Activated CD4-positive, alpha-beta T cell treated with anti-CD3 and anti-CD28 coated beads for 1 hour (primary cell): ENCODE measurements around the gene ZNF148.
"Not testable (repeated sequence)": the region's sequence is repeated elsewhere in the genome, so short reads cannot be mapped to it uniquely, and the experiment has no call there.

Experiments used
- DNase-seq: peaks from one replicate; pipeline ENCODE4 v3.0.0-alpha.2; 2020

The ZNF148 gene, protein sequence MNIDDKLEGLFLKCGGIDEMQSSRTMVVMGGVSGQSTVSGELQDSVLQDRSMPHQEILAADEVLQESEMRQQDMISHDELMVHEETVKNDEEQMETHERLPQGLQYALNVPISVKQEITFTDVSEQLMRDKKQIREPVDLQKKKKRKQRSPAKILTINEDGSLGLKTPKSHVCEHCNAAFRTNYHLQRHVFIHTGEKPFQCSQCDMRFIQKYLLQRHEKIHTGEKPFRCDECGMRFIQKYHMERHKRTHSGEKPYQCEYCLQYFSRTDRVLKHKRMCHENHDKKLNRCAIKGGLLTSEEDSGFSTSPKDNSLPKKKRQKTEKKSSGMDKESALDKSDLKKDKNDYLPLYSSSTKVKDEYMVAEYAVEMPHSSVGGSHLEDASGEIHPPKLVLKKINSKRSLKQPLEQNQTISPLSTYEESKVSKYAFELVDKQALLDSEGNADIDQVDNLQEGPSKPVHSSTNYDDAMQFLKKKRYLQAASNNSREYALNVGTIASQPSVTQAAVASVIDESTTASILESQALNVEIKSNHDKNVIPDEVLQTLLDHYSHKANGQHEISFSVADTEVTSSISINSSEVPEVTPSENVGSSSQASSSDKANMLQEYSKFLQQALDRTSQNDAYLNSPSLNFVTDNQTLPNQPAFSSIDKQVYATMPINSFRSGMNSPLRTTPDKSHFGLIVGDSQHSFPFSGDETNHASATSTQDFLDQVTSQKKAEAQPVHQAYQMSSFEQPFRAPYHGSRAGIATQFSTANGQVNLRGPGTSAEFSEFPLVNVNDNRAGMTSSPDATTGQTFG

DNA sequence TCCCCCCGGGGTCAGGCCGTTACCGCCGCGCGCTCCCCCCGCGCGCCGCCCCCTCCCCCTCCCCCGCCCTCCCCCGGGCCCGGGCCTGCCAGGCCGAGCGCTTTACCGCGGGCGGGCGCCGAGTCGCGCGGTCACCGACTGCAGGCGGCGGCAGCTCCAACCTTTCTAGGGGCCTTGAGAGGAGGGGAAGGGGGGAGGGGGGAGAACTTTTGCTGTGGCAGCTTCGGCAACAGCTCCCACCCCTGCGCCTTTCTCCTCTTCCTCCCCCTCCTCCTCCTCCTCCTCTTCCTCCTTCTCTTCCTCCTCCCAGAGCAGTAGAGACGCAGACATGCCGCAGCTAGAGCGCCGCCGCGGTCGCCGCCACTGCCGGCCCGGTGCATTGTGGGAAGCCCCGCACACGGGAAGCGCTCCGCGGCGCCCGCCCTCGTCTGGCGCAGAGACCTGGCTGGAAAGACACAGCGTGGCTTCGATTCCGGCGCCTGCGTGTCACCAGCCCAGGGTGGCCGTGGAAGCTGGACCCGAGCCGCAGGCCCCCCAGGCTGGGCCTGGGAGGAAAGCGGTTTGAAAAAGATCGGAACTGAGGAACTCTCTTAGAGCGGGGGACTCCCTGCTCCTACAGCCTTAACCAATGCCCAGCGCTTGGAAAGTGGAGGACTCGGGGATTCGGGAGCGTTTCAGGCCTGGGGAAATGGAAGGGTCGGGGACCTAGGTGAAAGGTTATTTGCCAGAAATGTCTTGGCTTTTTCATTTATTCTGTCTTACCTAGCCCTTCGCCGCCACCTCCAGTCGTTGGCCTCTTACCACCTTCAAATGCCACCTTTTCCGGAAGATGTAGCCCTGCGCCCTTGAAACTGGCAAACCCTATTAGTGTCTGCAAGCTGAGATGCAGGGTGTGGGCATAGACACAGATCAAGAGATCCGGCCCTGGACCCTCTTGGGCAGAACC, at the start of gene ZNF148:
Gene ZNF148, minus strand, starts transcription at position 330 of the 946 bp plus-strand sequence. CDS start 61,685 bp downstream, outside the sequence.
- peak; percentile 85 for DNase-seq

DNA sequence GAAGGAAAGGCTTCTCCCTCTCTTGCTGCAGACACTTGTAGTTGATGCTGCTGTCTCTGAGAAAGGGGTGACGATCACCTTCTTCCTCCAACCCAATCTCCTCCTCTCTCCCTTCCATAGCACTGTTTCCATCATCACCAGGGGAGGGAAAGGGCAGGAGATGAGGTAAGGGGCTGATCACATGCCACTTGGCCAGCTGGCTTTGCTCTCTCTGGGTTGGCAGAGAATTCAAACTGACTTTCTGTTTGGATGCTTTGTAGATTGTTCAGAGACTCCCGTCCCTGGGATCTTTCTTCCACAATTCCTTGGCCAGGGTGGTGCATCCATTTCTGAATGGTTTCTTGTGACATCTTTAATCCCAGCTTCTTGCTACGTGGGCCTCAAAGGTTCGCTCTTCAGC, 43.2 kb upstream of the ZNF148 start:
- DNase-seq: no peak

DNA sequence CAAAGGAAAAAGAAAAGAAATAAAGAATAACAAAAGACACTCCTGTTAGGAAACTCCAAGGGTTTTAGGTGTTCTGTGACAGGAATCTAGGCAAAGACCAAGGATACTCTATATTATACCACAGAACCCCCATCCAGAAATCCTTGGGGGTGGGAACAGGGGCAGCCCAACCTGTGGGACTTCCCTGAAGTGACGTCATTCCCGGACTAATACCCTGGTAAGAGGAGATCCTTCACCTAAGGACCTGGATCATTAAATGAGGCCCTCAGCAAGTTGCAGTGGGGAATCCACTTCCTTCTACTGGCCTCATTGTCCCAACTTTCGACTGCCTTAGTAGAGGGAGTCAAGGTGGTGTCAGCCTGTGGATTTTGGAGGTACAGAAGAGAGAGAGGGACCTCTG, 41.1 kb upstream of the ZNF148 start:
- DNase-seq: no peak

DNA sequence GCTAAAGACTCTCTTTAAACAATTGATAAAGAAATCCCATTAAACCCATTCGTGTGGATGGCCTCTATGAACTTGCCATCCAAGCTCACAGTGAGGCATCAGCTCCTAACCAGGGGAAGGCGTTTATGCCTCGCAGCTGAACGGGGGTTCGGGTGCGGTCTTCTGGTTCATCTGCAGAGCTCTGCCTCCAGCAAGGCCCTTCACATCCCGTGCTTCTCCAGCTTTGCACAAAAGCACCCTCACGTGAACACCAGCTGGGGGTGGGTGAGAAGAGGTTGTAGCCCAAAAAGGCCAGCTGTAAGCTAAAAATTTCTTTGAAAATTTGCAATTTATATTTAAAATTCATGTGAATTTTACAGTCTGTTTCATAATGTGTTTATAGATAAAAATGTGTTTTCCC, 39.5 kb upstream of the ZNF148 start:
- DNase-seq: no peak

DNA sequence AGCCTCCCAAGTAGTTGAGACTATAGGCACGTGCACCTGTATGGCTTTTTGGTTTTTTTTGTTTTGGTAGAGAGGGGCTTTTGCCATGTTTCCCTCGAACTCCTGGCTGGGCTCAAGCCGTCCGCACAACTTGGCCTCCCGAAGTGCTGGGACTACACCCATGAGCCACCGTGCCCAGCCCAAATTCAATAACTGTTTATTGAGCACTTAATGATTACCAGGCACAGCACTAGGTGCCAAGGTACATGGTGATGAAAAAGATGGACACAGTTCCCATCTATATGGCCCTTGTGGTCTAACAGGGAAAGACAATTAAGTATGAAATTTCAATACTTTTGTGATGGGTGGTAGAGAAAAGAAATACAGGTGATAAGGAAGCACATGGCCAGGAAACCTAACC, 35.8 kb upstream of the ZNF148 start:
- DNase-seq: no peak

DNA sequence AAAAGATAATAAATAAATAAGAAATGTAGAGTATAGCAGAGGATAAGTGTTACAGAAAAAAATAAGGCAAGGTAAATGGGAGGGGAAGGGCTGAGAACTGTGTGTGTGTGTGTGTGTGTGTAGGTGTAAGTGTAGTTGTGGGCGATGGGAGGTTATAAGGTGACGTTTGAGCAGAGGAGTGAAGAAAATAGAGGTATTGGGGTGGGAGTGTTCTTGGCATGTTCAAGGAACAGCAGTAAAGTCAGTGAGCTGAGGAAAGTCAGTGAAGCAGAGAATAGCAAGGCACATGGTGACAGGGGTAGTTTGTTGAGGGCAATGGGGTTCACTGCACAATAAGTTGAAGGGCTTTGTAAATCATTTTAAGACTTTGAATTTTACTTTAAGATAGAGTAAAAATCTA, 30.9 kb upstream of the ZNF148 start:
- no peak for DNase-seq

DNA sequence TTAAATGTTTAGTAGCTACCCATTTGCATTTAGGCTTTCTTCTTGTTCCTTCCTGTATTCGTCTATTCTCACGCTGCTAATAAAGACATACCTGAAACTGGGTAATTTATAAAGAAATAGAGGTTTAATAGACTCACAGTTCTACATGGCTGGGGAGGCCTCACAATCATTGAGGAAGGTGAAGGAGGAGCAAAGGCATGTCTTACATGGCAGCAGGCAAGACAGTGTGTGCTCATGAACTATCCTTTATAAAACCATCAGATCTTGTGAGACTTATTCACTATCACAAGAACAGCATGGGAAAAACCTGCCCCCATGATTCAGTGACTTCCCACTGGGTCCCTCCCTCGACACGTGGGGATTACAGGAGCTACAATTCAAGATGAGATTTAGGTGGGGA, 30.4 kb upstream of the ZNF148 start:
- not testable (repeated sequence) for DNase-seq

DNA sequence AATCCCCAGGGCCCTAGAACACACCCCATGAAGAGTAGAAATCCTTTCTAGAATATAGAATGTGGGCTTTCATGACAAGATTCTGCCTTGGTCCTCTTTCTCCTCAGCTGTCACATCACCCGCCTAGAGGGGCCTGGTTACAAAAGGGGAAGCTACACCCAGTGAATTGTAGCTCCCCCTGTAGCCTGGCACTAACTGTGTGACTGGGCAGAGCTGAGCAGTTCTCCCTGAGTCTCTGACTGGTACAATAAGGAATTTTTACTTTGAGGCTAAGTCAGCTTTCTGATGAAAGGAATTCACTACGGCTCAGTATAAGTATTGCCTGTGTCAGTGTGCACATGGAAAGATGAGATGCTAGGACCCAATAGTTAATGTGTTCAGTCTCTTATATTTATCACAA, 28.7 kb upstream of the ZNF148 start:
- DNase-seq: no peak

DNA sequence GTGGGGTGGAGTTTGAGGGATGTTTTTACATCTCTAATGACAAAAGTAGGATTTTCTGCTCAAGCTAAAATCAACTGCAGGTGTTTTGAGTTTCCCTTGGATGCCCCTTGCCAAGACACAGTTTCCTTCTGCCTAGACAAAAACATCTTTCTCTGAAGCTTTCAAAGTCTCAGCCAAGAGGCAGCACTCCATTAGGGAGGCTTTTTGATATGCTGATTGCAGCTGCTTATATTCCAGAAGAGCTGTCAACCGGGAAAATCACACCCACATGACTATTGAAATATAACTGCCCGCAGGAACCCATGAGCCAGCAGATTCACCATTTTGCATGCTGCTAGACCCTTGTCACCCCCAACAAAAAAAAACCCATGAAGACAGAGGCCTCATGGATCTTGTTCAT, 27.5 kb upstream of the ZNF148 start:
- DNase-seq: no peak

DNA sequence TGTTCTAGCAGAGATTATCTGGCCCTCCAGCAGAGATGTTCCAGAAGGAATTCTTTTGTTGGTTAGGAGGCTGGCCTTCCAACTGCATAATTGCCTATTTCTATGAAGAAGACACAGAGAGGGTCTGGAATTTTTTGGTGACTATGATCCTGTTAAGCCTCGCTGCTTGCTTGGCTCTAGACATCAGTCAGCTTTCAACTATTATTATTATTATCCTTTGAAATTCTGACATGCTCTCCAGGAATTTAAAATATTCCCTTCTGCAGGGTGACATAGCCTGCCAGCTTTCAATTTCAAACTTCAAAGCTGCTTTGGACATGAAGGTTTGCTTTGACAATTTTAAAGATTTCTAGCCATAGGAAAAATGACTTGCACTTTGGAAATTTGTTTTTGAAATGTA, 26.3 kb upstream of the ZNF148 start:
- no peak for DNase-seq

DNA sequence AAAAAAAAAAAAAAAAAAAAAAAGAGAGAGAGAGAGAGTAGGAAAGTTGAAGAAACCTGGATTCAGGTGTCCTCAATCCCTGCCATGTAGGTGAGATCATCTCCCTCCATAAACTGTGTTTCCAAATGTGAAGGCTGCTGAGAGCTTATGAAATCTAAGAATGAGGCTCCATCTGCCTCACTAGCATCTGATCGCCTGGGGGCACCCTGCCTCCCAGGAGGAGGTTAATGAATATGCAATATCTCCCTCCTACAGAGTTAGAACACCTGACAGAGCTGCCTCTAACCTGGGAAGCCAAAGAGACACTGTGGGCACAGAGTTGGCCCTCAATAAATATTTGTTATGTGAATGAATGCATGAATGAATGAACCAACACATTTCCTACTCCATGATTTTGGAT, 23.8 kb upstream of the ZNF148 start:
- DNase-seq: no peak

DNA sequence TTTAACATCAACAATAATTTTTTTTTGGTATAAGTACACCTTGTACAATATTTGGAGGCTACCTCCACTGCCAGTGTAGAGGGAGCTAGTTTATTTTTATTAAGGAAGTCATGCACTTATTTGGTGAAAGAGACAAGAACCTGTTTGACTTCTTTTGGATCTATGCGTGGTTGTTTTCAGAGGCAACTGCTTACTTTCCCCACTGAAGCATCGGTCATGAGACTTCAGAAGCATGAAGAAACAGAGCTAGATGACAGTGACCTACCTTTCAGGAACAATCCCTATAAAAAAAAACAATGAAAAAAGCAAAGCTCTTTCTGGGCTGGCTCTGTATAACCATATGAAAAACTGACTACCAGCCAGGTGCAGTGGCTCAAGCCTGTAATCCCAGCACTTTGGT, 20.0 kb upstream of the ZNF148 start:
- no peak for DNase-seq

DNA sequence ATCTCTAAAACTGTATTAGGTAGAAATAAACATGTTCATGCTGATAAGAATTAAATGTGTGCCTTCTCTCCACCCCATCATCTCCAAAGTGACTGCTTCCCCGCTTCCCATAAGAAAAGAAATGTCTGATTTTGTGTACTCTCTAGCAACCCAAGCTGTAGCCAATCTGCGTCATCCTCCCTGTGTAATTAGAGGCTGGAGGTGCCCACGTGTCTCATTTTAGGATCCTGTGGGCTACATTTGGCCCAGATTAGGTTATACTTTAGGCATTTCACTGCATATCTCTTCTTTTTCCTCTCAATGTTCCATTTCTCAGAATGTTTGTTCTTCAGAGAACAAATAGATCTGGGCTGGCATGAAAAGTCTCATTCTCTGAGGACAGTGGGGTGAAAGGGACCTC, 19.3 kb upstream of the ZNF148 start:
- DNase-seq: no peak

DNA sequence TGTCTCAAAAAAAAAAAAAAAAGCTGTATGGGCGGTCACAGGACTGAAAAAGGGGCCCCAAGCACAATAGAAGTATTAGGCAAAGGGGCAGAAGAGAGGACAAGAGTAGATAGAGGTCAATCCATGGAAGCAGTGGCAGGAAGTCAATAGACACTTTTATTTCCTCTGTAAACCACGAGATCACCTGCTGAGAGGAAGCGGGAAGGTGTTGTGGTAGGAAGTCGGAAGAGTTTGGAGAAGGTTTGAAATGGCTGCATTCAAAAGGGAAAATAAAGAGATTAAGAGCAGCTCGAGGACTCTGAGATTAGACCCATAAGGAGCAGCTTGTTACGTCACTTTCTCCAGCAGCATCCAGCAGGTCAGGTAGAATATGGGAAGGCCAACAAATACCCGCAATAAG, 14.2 kb upstream of the ZNF148 start:
- no peak for DNase-seq

DNA sequence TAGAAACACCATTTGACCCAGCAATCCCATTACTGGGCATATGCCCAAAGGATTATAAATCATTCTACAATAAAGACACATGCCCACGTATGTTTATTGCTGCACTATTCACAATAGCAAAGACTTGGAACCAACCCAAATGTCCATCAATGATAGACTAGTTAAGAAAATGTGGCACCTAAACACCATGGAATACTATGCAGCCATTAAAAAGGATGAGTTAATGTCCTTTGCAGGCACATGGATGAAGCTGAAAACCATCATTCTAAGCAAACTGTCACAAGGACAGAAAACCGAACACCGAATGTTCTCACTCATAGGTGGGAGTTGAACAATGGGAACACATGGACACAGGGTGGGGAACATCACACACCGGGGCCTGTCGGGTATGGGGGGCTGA, 13.2 kb upstream of the ZNF148 start:
- not testable (repeated sequence) for DNase-seq

DNA sequence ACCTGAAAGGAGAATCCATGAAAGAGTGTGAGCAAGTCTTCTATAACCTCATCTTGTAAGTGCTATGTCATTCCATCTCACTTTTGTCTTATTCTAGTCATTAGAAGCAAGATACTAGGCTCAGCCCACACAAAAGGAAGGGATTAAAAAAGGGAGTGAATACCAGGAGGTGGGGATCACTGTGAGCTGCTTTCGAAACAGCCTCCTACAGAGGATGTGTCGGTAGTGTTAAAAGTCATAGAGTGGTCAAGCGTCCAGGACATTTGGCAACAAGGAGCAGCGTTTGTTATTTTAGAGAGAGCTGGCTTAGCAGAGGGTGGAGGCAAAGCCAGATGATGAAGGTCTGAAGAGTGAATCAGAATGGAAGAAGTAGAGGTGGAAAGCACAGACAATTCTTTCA, 11.7 kb upstream of the ZNF148 start:
- no peak for DNase-seq

DNA sequence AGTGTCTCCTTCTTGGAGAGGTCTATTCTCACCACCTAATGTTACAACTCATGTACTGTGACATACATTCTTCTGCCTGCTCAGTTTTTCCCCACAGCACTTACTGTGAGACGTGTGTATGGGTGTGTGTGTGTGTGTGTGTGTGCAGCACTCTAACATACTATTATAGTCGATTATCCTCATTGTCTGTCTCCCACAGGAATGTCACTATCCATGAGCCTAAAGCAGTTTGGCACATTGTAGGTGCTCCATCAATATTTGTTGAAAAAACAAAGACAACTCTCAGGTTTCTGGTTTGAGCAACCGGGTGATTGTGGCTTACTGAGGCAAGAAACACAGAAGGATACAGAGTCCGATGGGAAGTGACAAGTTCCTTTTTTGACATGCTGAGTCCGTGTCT, 8.6 kb upstream of the ZNF148 start:
- no peak for DNase-seq

DNA sequence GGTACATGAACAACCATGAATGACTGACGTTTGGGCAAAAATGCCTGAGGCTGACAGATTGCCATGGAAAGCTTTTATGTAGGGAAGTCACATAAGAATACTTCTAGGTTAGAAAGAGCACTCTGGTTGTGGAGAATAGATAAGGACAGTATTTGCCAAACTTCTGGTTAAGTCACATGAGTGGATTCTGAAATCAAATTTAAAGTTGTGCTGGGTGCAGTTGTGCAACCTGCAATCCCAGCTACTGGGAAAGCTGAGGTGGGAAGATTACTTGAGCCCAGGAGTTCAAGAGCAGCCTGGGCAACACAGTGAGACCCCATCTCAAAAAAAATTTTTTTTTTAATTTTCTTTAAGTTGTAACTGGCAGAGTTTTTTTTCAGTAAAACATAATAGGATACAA, 7.2 kb upstream of the ZNF148 start:
- no peak for DNase-seq

DNA sequence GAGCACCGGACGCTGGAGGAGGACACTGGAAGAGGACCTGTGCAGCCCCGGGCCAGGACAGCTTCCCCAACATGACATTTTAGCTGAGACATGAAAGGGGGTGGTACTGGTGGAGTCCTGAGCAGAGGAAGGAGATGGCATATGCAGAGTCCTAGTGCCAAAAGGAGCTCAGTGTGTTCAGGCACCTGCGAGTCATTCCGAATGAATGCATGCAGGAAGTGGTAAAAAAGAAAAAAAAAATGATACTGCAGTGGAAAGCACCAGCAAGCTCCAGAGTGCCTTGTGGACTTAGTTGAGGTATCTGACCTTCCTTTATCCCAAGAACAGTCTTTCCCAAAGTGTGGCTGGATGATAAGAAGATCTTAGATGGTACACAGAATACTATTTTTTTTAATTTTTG, 6.6 kb upstream of the ZNF148 start:
- no peak for DNase-seq

DNA sequence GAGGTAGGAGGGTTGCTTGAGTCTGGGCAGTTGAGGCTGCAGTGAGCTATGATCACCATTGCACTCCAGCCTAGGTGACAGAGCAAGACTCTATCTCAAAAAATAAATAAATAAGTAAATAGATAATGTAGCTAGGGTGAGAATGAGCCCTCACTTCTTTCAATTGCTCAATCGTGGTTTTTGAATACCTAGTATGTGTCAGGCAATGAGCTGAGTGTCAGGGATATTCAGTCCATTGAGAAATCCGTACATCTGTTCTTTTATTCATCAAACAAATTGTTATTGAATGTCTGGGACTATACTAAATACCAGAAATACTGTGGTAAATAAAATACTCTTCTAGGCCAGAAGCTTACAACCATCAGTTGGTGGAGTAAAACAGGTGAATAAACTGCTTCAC, 6.2 kb upstream of the ZNF148 start:
- DNase-seq: no peak

DNA sequence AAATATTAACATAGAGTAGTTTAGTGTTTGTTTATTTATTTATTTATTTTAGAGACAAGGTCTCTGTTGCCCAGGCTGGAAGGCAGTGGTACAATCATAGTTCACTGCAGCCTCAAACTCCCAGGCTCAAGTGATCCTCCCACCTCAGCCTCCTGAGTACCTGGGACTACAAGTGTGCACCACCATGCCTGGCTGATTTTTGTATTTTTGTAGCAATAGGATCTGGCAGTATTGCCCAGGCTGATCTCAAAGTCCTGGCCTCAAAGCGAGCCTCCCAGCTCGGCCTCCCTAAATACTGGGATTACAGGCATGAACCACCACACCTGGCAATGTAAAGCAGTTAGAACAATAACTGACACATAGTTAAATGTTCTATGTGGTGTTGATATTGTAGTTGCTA, 4.4 kb upstream of the ZNF148 start:
- DNase-seq: no peak

DNA sequence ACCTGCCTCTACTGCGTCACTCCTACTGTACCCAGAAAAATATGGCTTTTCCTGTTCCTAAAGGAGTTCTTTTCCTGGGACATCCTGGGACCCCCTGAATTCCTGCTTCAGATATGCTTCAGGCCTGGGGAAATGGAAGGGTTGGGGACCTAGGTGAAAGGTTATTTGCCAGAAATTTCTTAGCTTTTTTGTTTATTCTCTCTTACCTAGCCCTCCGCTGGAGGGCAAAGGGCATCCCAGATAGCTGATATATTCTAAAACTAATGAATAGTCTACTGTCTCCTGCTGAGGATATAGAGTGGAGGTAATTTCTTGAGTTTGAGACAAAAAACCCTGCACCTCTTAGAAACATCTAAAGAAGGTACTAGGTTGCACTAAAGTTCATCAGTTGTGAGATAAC, 3.6 kb upstream of the ZNF148 start:
- no peak for DNase-seq

DNA sequence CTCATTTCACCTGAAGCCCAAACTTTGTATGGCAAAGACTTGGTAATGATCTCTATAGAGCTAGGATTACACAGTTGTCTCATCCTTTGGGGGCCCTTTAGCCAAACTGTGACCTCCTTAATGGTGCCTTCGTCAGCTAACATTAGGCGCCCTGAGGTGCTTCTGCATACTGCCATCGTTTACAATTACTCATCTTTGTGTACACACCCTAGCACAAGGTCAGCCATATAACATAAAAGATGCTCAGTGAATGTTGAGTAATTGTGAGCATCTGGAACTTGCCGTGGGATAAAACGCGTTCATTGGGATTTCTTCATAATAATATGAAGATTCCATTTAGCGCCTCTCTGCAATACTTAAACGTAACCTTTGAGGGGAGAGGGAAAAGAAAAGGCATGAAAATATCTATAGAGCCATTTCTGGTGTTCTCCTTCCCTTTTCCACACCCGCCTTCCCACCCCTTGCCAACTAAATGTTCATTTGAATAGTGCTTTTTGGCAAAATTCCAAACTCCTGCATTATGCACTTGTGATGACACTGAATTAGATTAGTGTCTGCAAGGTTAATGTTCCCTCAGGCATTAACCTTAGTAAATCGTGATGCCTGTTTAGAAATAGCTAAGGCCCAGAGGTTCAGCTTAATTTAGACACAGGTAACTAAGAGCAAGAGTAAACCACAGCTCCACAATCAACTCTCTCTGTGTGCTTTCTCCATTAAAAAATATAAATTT, 990 bp upstream of the ZNF148 start:
- no peak for DNase-seq
